Type B pancreatic cell (in vitro differentiated cells): ENCODE results near the gene SERINC5. TPM values are rescaled to one million over a fixed set of nuclear protein-coding genes. Genes with fewer than 3 reads are reported as not detected.
A peak's percentile ranks its signal among the peaks of the same experiment; 100 is the strongest.

Experiments used
- DNase-seq: peaks from one replicate; pipeline ENCODE4 v3.0.0; 2021; ENCODE audit warnings: mixed read lengths; ENCODE audit not compliant: unreplicated experiment; ENCODE audit errors: extremely low spot score
- H3K27ac Mint-ChIP-seq: 2 replicates; pipeline ENCODE4 v1.8.0; 2021; ENCODE audit warnings: mild to moderate bottlenecking, mixed read lengths
- H3K27me3 Mint-ChIP-seq: 2 replicates; pipeline ENCODE4 v1.8.0; 2021; ENCODE audit warnings: mixed read lengths
- H3K36me3 Mint-ChIP-seq: 2 replicates; pipeline ENCODE4 v1.8.0; 2021; ENCODE audit warnings: mixed read lengths
- H3K4me1 Mint-ChIP-seq: one replicate; pipeline ENCODE4 v1.8.0; 2021; ENCODE audit warnings: mixed read lengths; ENCODE audit not compliant: unreplicated experiment
- H3K4me3 Mint-ChIP-seq: 2 replicates; pipeline ENCODE4 v1.8.0; 2021; ENCODE audit warnings: mild to moderate bottlenecking, mixed read lengths
- H3K9me3 Mint-ChIP-seq: 2 replicates; pipeline ENCODE4 v1.8.0; 2021; ENCODE audit warnings: mixed read lengths
- CTCF ChIP-seq: fragments of 200-600 bp; sonication (generic); conservative IDR thresholded peaks from 2 replicates; pipeline ENCODE4 v1.5.0; 2021; ENCODE audit warnings: antibody characterized with exemption, mild to moderate bottlenecking
- total RNA-seq: library from RNA; stranded (reverse); gene quantifications from 2 replicates; pipeline ENCODE4 v1.2.1, GENCODE V29; 2021; ENCODE audit warnings: low replicate concordance

Gene SERINC5
- total RNA-seq, 1 donor from 2014 or later: 59.0 TPM

- no peaks in the 10 kb centered on the region for H3K27me3 Mint-ChIP-seq
- H3K36me3 Mint-ChIP-seq: peaks cover 38% of the 10 kb centered on the region
- DNase-seq: no peak
- H3K4me3 Mint-ChIP-seq: no peak overlapping the region
- H3K9me3 Mint-ChIP-seq: no peaks in the 10 kb centered on the region
- peaks cover 19% of the 10 kb centered on the region for H3K4me1 Mint-ChIP-seq
- TF ChIP-seq CTCF: no peak
- H3K27ac Mint-ChIP-seq: no peak overlapping the region
Observed at GRCh38 chr5:80153586-80154126, 102.2 kb downstream of the SERINC5 start.

GRCh38 chr5:80152778-80153177 lies 103.1 kb downstream of the SERINC5 start:
- Mint-ChIP-seq H3K4me1 (peaks cover 14% of the 10 kb centered on the region), H3K27me3 (no peaks in the 10 kb centered on the region), H3K9me3 (no peaks in the 10 kb centered on the region), H3K27ac (no peak overlapping the region), H3K36me3 (peaks cover 33% of the 10 kb centered on the region), H3K4me3 (no peak overlapping the region)
- DNase-seq: no peak
- TF ChIP-seq CTCF: no peak

GRCh38 chr5:80151890-80152289 lies 104.0 kb downstream of the SERINC5 start:
- H3K4me1 Mint-ChIP-seq: peaks cover 11% of the 10 kb centered on the region
- peaks cover 35% of the 10 kb centered on the region for H3K36me3 Mint-ChIP-seq
- H3K27ac Mint-ChIP-seq: no peak overlapping the region
- no peak overlapping the region for H3K4me3 Mint-ChIP-seq
- no peak for TF ChIP-seq CTCF
- peak; percentile 39 for DNase-seq
- no peaks in the 10 kb centered on the region for H3K27me3 Mint-ChIP-seq
- no peaks in the 10 kb centered on the region for H3K9me3 Mint-ChIP-seq

- peak; percentile 10 for DNase-seq
- no peak for TF ChIP-seq CTCF
- no peak overlapping the region for H3K4me3 Mint-ChIP-seq
- peaks cover 1% of the 10 kb centered on the region for H3K4me1 Mint-ChIP-seq
- no peaks in the 10 kb centered on the region for H3K9me3 Mint-ChIP-seq
- no peaks in the 10 kb centered on the region for H3K27me3 Mint-ChIP-seq
- peaks cover 30% of the 10 kb centered on the region for H3K36me3 Mint-ChIP-seq
- no peak overlapping the region for H3K27ac Mint-ChIP-seq
Observed at GRCh38 chr5:80150731-80151130, 105.1 kb downstream of the SERINC5 start.

GRCh38 chr5:80149161-80149609 lies 106.7 kb downstream of the SERINC5 start:
- H3K4me3 Mint-ChIP-seq: no peak overlapping the region
- no peak for TF ChIP-seq CTCF
- H3K27ac Mint-ChIP-seq: no peak overlapping the region
- no peaks in the 10 kb centered on the region for H3K27me3 Mint-ChIP-seq
- H3K9me3 Mint-ChIP-seq: no peaks in the 10 kb centered on the region
- DNase-seq: no peak
- H3K36me3 Mint-ChIP-seq: peaks cover 29% of the 10 kb centered on the region
- no peaks in the 10 kb centered on the region for H3K4me1 Mint-ChIP-seq
